Kidney (tissue), 14 donors: Measurements from ENCODE around the gene CSH1. TPM values are rescaled to one million over a fixed set of nuclear protein-coding genes. Genes with fewer than 3 reads are reported as not detected.

ENCODE experiments used
- DNase-seq, 5 donors: peaks; one replicate each; pipeline ENCODE4 v3.0.0-alpha.2; 2013 to 2020
- FAIRE-seq: peaks from 2 replicates; lab custom pipeline; 2012; peaks lifted over from hg19 to GRCh38; lab: Jason Lieb, UNC
- H3K27ac ChIP-seq, 2 donors: one replicate each; pipeline ENCODE4 v1.7.0; 2013; ENCODE audit warnings: low read depth in 2 of 2, low read length in 2 of 2, inconsistent platforms in 1 of 2
- H3K27me3 ChIP-seq: one replicate; pipeline ENCODE4 v1.7.1; 2013; ENCODE audit warnings: low read length, inconsistent platforms; ENCODE audit not compliant: control insufficient read depth, insufficient read depth
- H3K36me3 ChIP-seq, 3 donors: one replicate each; pipeline versions ENCODE4 v1.7.0 to v1.7.1; 2013; ENCODE audit warnings: low read length in 3 of 3, control low read depth in 1 of 3, inconsistent platforms in 1 of 3; ENCODE audit not compliant: insufficient read depth in 3 of 3, control insufficient read depth in 2 of 3
- H3K4me1 ChIP-seq, 3 donors: one replicate each; pipeline versions ENCODE4 v1.7.0 to v1.7.1; 2013; ENCODE audit warnings: low read length in 3 of 3, inconsistent platforms in 1 of 3, low read depth in 1 of 3; ENCODE audit not compliant: control insufficient read depth in 2 of 3, insufficient read depth in 2 of 3
- H3K4me3 ChIP-seq, 3 donors: one replicate each; pipeline versions ENCODE4 v1.7.0 to v1.8.1; 2013; ENCODE audit warnings: low read length in 3 of 3, control low read depth in 1 of 3, inconsistent platforms in 1 of 3
- H3K9ac ChIP-seq, 3 donors: one replicate each; pipeline versions ENCODE4 v1.7.0 to v1.7.1; 2013; ENCODE audit warnings: low read length in 3 of 3, control low read depth in 1 of 3, inconsistent platforms in 1 of 3
- H3K9me3 ChIP-seq, 3 donors: one replicate each; pipeline versions ENCODE4 v1.7.0 to v1.7.1; 2013; ENCODE audit warnings: low read length in 3 of 3, control low read depth in 1 of 3, inconsistent platforms in 1 of 3; ENCODE audit not compliant: control insufficient read depth in 2 of 3, insufficient read depth in 1 of 3
- intact Hi-C: fragments of 100-400 bp; cut with DNase I; formaldehyde crosslinking; loops from one replicate; pipeline ENCODE4 v1.11.1; 2022
- polyA plus RNA-seq: library from polyadenylated mRNA; stranded (reverse); fragments of 350-450 nt; fragmentation: Illumina TruSeq; extraction: RNeasy Lipid Tissue Mini Kit (QIAGEN cat#74804); gene quantifications from one replicate; pipeline ENCODE4 v1.2.3, GENCODE V29; 2014; ENCODE audit warnings: low read depth, low replicate concordance; ENCODE audit not compliant: insufficient read depth
- total RNA-seq: library from RNA; stranded (reverse); fragmentation: NEBNext Ultra II Directional; extraction: Animal tissue kit (Norgen Biotek cat#: 25700); gene quantifications from one replicate; pipeline ENCODE4 v1.2.1, GENCODE V29; 2021
- TF ChIP-seq, protein P1 (sequence below): IDR thresholded peaks from 3 replicates; pipeline ENCODE4 v1.5.1; 2012; ENCODE audit warnings: mild to moderate bottlenecking, moderate library complexity, borderline replicate concordance; ENCODE audit not compliant: insufficient read depth; ENCODE audit errors: extremely low read depth
- donor health status: control.
- donor health status: control.
- donor health status: control.
- donor health status: control.
- donor health status: control.
- donor health status: DM: yes; HTN: yes; CAD: no.
- donor health status: Normal renal cell carcinoma (clear cell type).

CSH1 gene
- total and polyA plus RNA-seq, 2 donors from 2014 or later: not detected

DNA sequence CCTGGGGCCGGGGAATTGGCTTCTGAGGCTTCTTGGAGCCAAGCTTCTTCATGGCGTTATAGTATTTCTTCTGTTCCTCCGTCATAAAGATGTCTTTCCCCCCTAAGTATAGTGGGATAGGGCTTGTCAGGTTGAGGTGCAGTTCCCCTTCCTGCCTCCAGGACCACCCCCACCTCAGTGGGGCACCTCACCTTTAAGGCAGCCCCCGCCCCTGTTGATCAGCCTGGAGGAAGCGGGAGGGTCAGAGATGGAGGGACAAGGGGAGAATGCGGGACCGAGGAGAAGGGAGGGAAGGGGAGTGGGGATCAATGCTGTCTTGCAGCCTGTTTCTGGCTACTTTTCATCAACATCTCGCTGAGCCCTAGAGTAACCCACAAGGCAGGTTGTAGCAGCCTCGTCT lies 47.4 kb upstream of the CSH1 start:
- intact Hi-C loops: no loop called here
- no peak overlapping the region for H3K4me3 ChIP-seq
- no peak overlapping the region for H3K9ac ChIP-seq
- no peaks in the 10 kb centered on the region for H3K36me3 ChIP-seq
- no peak overlapping the region for H3K27ac ChIP-seq
- H3K9me3 ChIP-seq: no peaks in the 10 kb centered on the region
- FAIRE-seq (no peak), DNase-seq (peak in 1 of 5 donors; percentile 44)
- no peaks in the 10 kb centered on the region for H3K27me3 ChIP-seq
- TF ChIP-seq, protein P1, sequence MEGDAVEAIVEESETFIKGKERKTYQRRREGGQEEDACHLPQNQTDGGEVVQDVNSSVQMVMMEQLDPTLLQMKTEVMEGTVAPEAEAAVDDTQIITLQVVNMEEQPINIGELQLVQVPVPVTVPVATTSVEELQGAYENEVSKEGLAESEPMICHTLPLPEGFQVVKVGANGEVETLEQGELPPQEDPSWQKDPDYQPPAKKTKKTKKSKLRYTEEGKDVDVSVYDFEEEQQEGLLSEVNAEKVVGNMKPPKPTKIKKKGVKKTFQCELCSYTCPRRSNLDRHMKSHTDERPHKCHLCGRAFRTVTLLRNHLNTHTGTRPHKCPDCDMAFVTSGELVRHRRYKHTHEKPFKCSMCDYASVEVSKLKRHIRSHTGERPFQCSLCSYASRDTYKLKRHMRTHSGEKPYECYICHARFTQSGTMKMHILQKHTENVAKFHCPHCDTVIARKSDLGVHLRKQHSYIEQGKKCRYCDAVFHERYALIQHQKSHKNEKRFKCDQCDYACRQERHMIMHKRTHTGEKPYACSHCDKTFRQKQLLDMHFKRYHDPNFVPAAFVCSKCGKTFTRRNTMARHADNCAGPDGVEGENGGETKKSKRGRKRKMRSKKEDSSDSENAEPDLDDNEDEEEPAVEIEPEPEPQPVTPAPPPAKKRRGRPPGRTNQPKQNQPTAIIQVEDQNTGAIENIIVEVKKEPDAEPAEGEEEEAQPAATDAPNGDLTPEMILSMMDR: no peak
- peaks cover 0 to 7% (median 0%) of the 10 kb centered on the region in 3 donors for H3K4me1 ChIP-seq

DNA sequence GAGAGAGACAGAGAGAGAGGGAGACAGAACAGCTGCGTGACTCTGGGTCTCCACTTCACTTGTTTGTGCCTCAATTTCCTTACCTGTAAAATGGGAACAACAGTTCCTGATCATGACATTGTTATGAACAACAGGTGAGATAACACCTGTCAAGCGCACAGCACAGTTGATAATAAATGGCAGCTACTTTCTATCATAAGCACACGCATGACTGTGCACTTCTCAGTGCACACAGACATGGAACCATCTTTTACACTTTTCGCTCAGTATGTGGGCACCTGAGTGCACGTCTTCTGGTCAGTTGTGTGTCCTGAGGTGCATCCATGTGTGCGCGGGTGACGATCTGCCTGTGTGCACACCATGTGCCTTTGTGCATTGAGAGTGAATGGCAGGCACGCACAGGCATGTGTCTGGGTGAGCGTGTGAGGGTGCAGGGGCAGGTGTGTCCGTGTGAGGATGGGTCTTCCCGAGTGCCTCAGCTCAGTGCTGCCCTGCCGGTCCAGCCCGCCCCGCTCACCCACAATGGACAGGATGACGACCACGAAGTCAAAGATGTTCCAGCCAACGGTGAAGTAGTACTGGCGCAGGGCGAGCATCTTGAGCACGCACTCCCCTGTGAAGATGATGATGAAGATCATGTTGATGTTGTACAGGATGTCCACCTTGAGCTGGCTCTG lies 46.1 kb upstream of the CSH1 start:
- DNase-seq: no peak
- intact Hi-C loops: no loop called here
- no peak for FAIRE-seq

DNA sequence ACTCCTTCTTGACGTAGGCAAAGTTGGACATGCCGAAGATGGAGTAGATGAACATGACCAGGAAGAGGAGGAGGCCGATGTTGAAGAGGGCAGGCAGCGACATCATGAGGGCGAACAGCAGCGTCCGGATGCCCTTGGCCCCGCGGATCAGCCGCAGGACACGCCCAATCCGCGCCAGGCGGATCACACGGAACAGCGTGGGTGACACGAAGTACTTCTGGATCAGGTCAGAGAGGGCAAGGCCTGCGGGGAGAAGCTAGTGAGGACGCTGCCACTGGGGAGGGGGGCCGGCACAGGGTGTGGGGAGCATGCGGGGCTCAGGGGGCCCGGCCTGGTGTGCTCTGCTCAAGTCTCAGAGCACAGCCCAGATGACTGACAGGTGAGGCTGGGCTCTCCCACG lies 45.4 kb upstream of the CSH1 start:
- Histone ChIP-seq H3K36me3 (no peaks in the 10 kb centered on the region), H3K27ac (no peak overlapping the region), H3K4me3 (no peak overlapping the region), H3K9ac (no peak overlapping the region), H3K4me1 (peaks cover 0 to 7% (median 0%) of the 10 kb centered on the region in 3 donors), H3K9me3 (no peaks in the 10 kb centered on the region), H3K27me3 (no peaks in the 10 kb centered on the region)
- intact Hi-C loops: no loop called here
- FAIRE-seq (no peak), DNase-seq (no peak)
- TF ChIP-seq, protein P1: no peak

More for the DNA sequence above, 46.1 kb upstream of the CSH1 start:
- Histone ChIP-seq H3K9ac (no peak overlapping the region), H3K27ac (no peak overlapping the region), H3K36me3 (no peaks in the 10 kb centered on the region), H3K4me3 (no peak overlapping the region), H3K9me3 (no peaks in the 10 kb centered on the region), H3K27me3 (no peaks in the 10 kb centered on the region), H3K4me1 (peaks cover 0 to 7% (median 0%) of the 10 kb centered on the region in 3 donors)
- TF ChIP-seq, protein P1: no peak
